ENCODE data around the gene MAFF. TPM values are rescaled to one million over a fixed set of nuclear protein-coding genes. Genes with fewer than 3 reads are reported as not detected.
A peak's percentile ranks its signal among the peaks of the same experiment; 100 is the strongest.
"Not testable (repeated sequence)": the region's sequence is repeated elsewhere in the genome, so short reads cannot be mapped to it uniquely, and the experiment has no call there.

The MAFF gene
- 9.1 TPM for polyA plus RNA-seq (2013, experiment 1 of 2)
- polyA plus RNA-seq (2013, experiment 2 of 2) = 8.8 TPM

GRCh38 chr22:38201711-38202436, at the start of gene MAFF:
TSS of gene MAFF (plus strand) at chr22:38201994. CDS start at chr22:38213854, 11,860 bp downstream.
- Histone ChIP-seq H2BK15ac (ENCODE audit: low read depth, poor library complexity, severe bottlenecking) (peak within 1 kb of the TSS; percentile 96), H2AFZ (ENCODE audit: low read depth, low read length) (peak within 1 kb of the TSS; percentile 77), H3K9me3 (ENCODE audit: control insufficient read depth, low read length) (no peaks in the 10 kb centered on the region), H3K27me3 (ENCODE audit: control insufficient read depth in 1 of 2, insufficient read depth in 1 of 2, low read length in 2 of 2) (no peaks in the 10 kb centered on the region), H3K36me3 (ENCODE audit: control insufficient read depth in 1 of 2, insufficient read depth in 2 of 2, low read depth in 1 of 2, low read length in 2 of 2) (no peaks in the 10 kb centered on the region), H2AK5ac (ENCODE audit: low read length, severe bottlenecking) (peak within 1 kb of the TSS; percentile 14), H2BK12ac (ENCODE audit: low read length in 2 of 2) (peak within 1 kb of the TSS; percentile 63 to 91), H3K4me1 (ENCODE audit: control insufficient read depth, insufficient read depth, low read depth, low read length) (peaks cover 27% of the 10 kb centered on the region), H3K79me1 (replicated peaks; ENCODE audit: low read length, poor library complexity, severe bottlenecking) (peaks cover 15% of the 10 kb centered on the region), H3K4me3 (ENCODE audit: insufficient read depth in 1 of 2, low read depth in 1 of 2, low read length in 2 of 2) (peak within 1 kb of the TSS; percentile 72 to 83), H3K14ac (ENCODE audit: low read length in 2 of 2) (peak within 1 kb of the TSS in 1 of 2 experiments; percentile 93), H2BK5ac (ENCODE audit: low read depth, low read length, poor library complexity, severe bottlenecking) (peak within 1 kb of the TSS; percentile 77), H3K23ac (ENCODE audit: low read length in 2 of 2) (peak within 1 kb of the TSS in 1 of 2 experiments; percentile 15), H2BK120ac (ENCODE audit: low read depth, low read length) (peak within 1 kb of the TSS; percentile 71), H3K4me2 (ENCODE audit: low read length, poor library complexity, severe bottlenecking) (peak within 1 kb of the TSS; percentile 75), H3K18ac (ENCODE audit: low read depth in 1 of 2, low read length in 2 of 2) (peak within 1 kb of the TSS; percentile 89 to 95), H4K8ac (ENCODE audit: low read length) (peak within 1 kb of the TSS; percentile 96), H3K4ac (ENCODE audit: low read depth in 1 of 2, low read length in 2 of 2) (peak within 1 kb of the TSS; percentile 80 to 92), H3K9ac (ENCODE audit: low read length) (peak within 1 kb of the TSS; percentile 94), H4K91ac (ENCODE audit: low read length) (peak within 1 kb of the TSS; percentile 98), H3K27ac (ENCODE audit: low read length, poor library complexity, severe bottlenecking) (peak within 1 kb of the TSS; percentile 7)
- peak; percentile 98 for DNase-seq
- 1% methylated on average over 44 of the region's 85 CpGs for WGBS

- H3K9ac ChIP-seq (ENCODE audit: low read length) = no peak overlapping the region
- no peak overlapping the region for H3K14ac ChIP-seq (ENCODE audit: low read length in 2 of 2)
- no peak overlapping the region for H2BK15ac ChIP-seq (ENCODE audit: low read depth, poor library complexity, severe bottlenecking)
- no peaks in the 10 kb centered on the region for H3K36me3 ChIP-seq (ENCODE audit: control insufficient read depth in 1 of 2, insufficient read depth in 2 of 2, low read depth in 1 of 2, low read length in 2 of 2)
- no peak overlapping the region for H2AFZ ChIP-seq (ENCODE audit: low read depth, low read length)
- no peak overlapping the region for H2BK5ac ChIP-seq (ENCODE audit: low read depth, low read length, poor library complexity, severe bottlenecking)
- H3K4me2 ChIP-seq (ENCODE audit: low read length, poor library complexity, severe bottlenecking) = no peak overlapping the region
- H3K4ac ChIP-seq (ENCODE audit: low read depth in 1 of 2, low read length in 2 of 2) = no peak overlapping the region
- H3K4me1 ChIP-seq (ENCODE audit: control insufficient read depth, insufficient read depth, low read depth, low read length) = peaks cover 1% of the 10 kb centered on the region
- H3K18ac ChIP-seq (ENCODE audit: low read depth in 1 of 2, low read length in 2 of 2) = no peak overlapping the region
- no peaks in the 10 kb centered on the region for H3K27me3 ChIP-seq (ENCODE audit: control insufficient read depth in 1 of 2, insufficient read depth in 1 of 2, low read length in 2 of 2)
- 61% methylated on average over 4 of the region's 4 CpGs for WGBS
- H3K9me3 ChIP-seq (ENCODE audit: control insufficient read depth, low read length) = peaks cover 4% of the 10 kb centered on the region
- no peaks in the 10 kb centered on the region for H3K79me1 ChIP-seq (replicated peaks; ENCODE audit: low read length, poor library complexity, severe bottlenecking)
- no peak for DNase-seq
- no peak overlapping the region for H2AK5ac ChIP-seq (ENCODE audit: low read length, severe bottlenecking)
- H3K27ac ChIP-seq (ENCODE audit: low read length, poor library complexity, severe bottlenecking) = no peak overlapping the region
- no peak overlapping the region for H3K23ac ChIP-seq (ENCODE audit: low read length in 2 of 2)
- H2BK12ac ChIP-seq (ENCODE audit: low read length in 2 of 2) = no peak overlapping the region
- H2BK120ac ChIP-seq (ENCODE audit: low read depth, low read length) = no peak overlapping the region
- no peak overlapping the region for H4K8ac ChIP-seq (ENCODE audit: low read length)
- no peak overlapping the region for H3K4me3 ChIP-seq (ENCODE audit: insufficient read depth in 1 of 2, low read depth in 1 of 2, low read length in 2 of 2)
- no peak overlapping the region for H4K91ac ChIP-seq (ENCODE audit: low read length)
Measured at GRCh38 chr22:38153821-38154562, 47.8 kb upstream of the MAFF start.

GRCh38 chr22:38154563-38154915, 47.3 kb upstream of the MAFF start:
- not testable (repeated sequence) for H3K4ac ChIP-seq (ENCODE audit: low read depth in 1 of 2, low read length in 2 of 2); DNase-seq; H3K23ac ChIP-seq (ENCODE audit: low read length in 2 of 2); H3K18ac ChIP-seq (ENCODE audit: low read depth in 1 of 2, low read length in 2 of 2); H2BK120ac ChIP-seq (ENCODE audit: low read depth, low read length); H4K8ac ChIP-seq (ENCODE audit: low read length); H3K4me1 ChIP-seq (ENCODE audit: control insufficient read depth, insufficient read depth, low read depth, low read length); H2BK15ac ChIP-seq (ENCODE audit: low read depth, poor library complexity, severe bottlenecking); H3K79me1 ChIP-seq (replicated peaks; ENCODE audit: low read length, poor library complexity, severe bottlenecking); H3K4me2 ChIP-seq (ENCODE audit: low read length, poor library complexity, severe bottlenecking); H2BK5ac ChIP-seq (ENCODE audit: low read depth, low read length, poor library complexity, severe bottlenecking); H2AFZ ChIP-seq (ENCODE audit: low read depth, low read length); H3K27ac ChIP-seq (ENCODE audit: low read length, poor library complexity, severe bottlenecking); H4K91ac ChIP-seq (ENCODE audit: low read length); H3K4me3 ChIP-seq (ENCODE audit: insufficient read depth in 1 of 2, low read depth in 1 of 2, low read length in 2 of 2); H3K27me3 ChIP-seq (ENCODE audit: control insufficient read depth in 1 of 2, insufficient read depth in 1 of 2, low read length in 2 of 2); H3K36me3 ChIP-seq (ENCODE audit: control insufficient read depth in 1 of 2, insufficient read depth in 2 of 2, low read depth in 1 of 2, low read length in 2 of 2); H3K9ac ChIP-seq (ENCODE audit: low read length); H2BK12ac ChIP-seq (ENCODE audit: low read length in 2 of 2); H3K14ac ChIP-seq (ENCODE audit: low read length in 2 of 2); H3K9me3 ChIP-seq (ENCODE audit: control insufficient read depth, low read length); H2AK5ac ChIP-seq (ENCODE audit: low read length, severe bottlenecking)
- 70% methylated on average over 1 of the region's 1 CpG for WGBS

GRCh38 chr22:38155703-38156102, 46.1 kb upstream of the MAFF start:
- Histone ChIP-seq H4K8ac (ENCODE audit: low read length) (no peak overlapping the region), H3K4me1 (ENCODE audit: control insufficient read depth, insufficient read depth, low read depth, low read length) (peaks cover 1% of the 10 kb centered on the region), H2BK5ac (ENCODE audit: low read depth, low read length, poor library complexity, severe bottlenecking) (no peak overlapping the region), H3K9ac (ENCODE audit: low read length) (no peak overlapping the region), H3K36me3 (ENCODE audit: control insufficient read depth in 1 of 2, insufficient read depth in 2 of 2, low read depth in 1 of 2, low read length in 2 of 2) (no peaks in the 10 kb centered on the region), H2BK12ac (ENCODE audit: low read length in 2 of 2) (no peak overlapping the region), H3K79me1 (replicated peaks; ENCODE audit: low read length, poor library complexity, severe bottlenecking) (no peaks in the 10 kb centered on the region), H3K4me3 (ENCODE audit: insufficient read depth in 1 of 2, low read depth in 1 of 2, low read length in 2 of 2) (no peak overlapping the region), H2BK15ac (ENCODE audit: low read depth, poor library complexity, severe bottlenecking) (no peak overlapping the region), H2BK120ac (ENCODE audit: low read depth, low read length) (no peak overlapping the region), H3K23ac (ENCODE audit: low read length in 2 of 2) (no peak overlapping the region), H2AK5ac (ENCODE audit: low read length, severe bottlenecking) (no peak overlapping the region), H3K14ac (ENCODE audit: low read length in 2 of 2) (no peak overlapping the region), H3K9me3 (ENCODE audit: control insufficient read depth, low read length) (peaks cover 4% of the 10 kb centered on the region), H3K4me2 (ENCODE audit: low read length, poor library complexity, severe bottlenecking) (no peak overlapping the region), H3K27me3 (ENCODE audit: control insufficient read depth in 1 of 2, insufficient read depth in 1 of 2, low read length in 2 of 2) (no peaks in the 10 kb centered on the region), H4K91ac (ENCODE audit: low read length) (no peak overlapping the region), H2AFZ (ENCODE audit: low read depth, low read length) (no peak overlapping the region), H3K18ac (ENCODE audit: low read depth in 1 of 2, low read length in 2 of 2) (no peak overlapping the region), H3K27ac (ENCODE audit: low read length, poor library complexity, severe bottlenecking) (no peak overlapping the region), H3K4ac (ENCODE audit: low read depth in 1 of 2, low read length in 2 of 2) (no peak overlapping the region)
- DNase-seq = no peak
- 83% methylated on average over 1 of the region's 1 CpG for WGBS

Data from mesenchymal stem cell (in vitro differentiated cells and primary cell).